Measurements from ENCODE around the gene PPP1R9B.

- TF ChIP-seq ELF4 (CRISPR knock-in tag; IDR thresholded peaks at IDR 0.05; ENCODE audit: low read depth): no peak
- TF ChIP-seq, protein P1, sequence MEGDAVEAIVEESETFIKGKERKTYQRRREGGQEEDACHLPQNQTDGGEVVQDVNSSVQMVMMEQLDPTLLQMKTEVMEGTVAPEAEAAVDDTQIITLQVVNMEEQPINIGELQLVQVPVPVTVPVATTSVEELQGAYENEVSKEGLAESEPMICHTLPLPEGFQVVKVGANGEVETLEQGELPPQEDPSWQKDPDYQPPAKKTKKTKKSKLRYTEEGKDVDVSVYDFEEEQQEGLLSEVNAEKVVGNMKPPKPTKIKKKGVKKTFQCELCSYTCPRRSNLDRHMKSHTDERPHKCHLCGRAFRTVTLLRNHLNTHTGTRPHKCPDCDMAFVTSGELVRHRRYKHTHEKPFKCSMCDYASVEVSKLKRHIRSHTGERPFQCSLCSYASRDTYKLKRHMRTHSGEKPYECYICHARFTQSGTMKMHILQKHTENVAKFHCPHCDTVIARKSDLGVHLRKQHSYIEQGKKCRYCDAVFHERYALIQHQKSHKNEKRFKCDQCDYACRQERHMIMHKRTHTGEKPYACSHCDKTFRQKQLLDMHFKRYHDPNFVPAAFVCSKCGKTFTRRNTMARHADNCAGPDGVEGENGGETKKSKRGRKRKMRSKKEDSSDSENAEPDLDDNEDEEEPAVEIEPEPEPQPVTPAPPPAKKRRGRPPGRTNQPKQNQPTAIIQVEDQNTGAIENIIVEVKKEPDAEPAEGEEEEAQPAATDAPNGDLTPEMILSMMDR (IDR thresholded peaks at IDR 0.05): no peak
- no peak for TF ChIP-seq SMAD4 (CRISPR knock-in tag; IDR thresholded peaks at IDR 0.05)
- TF ChIP-seq ZNF317 (CRISPR knock-in tag; IDR thresholded peaks at IDR 0.05; ENCODE audit: borderline replicate concordance, low read depth): no peak
- no peak for TF ChIP-seq ZNF219 (CRISPR knock-in tag; IDR thresholded peaks at IDR 0.05; ENCODE audit: borderline replicate concordance)
- TF ChIP-seq ATF6 (CRISPR knock-in tag; IDR thresholded peaks at IDR 0.05): no peak
- no peak for TF ChIP-seq ATF1 (CRISPR knock-in tag; IDR thresholded peaks at IDR 0.05)
- TF ChIP-seq RELA (CRISPR knock-in tag; IDR thresholded peaks at IDR 0.05; ENCODE audit: borderline replicate concordance): no peak
Measured at GRCh38 chr17:50173335-50173941, 23.0 kb upstream of the PPP1R9B start.

Data from WTC11 (cell line).